Nephron (organoid): ENCODE results near the gene JMJD1C.

Source experiments
- H3K27ac Mint-ChIP-seq, 3 experiments: 2 replicates each; pipeline ENCODE4 v1.8.0; 2020; ENCODE audit warnings: mixed read lengths in 3 of 3, mild to moderate bottlenecking in 2 of 3, moderate library complexity in 1 of 3
- H3K27me3 Mint-ChIP-seq: 2 replicates; pipeline ENCODE4 v1.8.0; 2021; ENCODE audit warnings: low read depth, mild to moderate bottlenecking, moderate library complexity, mixed read lengths
- H3K36me3 Mint-ChIP-seq: 2 replicates; pipeline ENCODE4 v1.8.0; 2020; ENCODE audit warnings: low read depth, mixed read lengths
- H3K4me1 Mint-ChIP-seq: 2 replicates; pipeline ENCODE4 v1.8.0; 2020; ENCODE audit warnings: mixed read lengths
- H3K4me3 Mint-ChIP-seq, 3 experiments: 2 replicates each; pipeline ENCODE4 v1.8.0; 2020; ENCODE audit warnings: mild to moderate bottlenecking in 3 of 3, mixed read lengths in 3 of 3, moderate library complexity in 2 of 3
- H3K9me3 Mint-ChIP-seq: 2 replicates; pipeline ENCODE4 v1.8.0; 2020; ENCODE audit warnings: mixed read lengths
- CTCF ChIP-seq, 3 experiments: fragments of 200-600 bp; sonication (generic); IDR thresholded peaks; one replicate each; pipeline ENCODE4 v1.5.0; 2021; ENCODE audit warnings: antibody characterized with exemption in 3 of 3; ENCODE audit not compliant: unreplicated experiment in 3 of 3

Gene JMJD1C

GRCh38 chr10:63464402-63465292 lies 1.1 kb downstream of the JMJD1C start:
- Mint-ChIP-seq H3K27me3 (no peaks in the 10 kb centered on the region), H3K27ac (peak overlapping the region; percentile 97 to 98 (median 97)), H3K9me3 (peaks cover 6% of the 10 kb centered on the region), H3K36me3 (peaks cover 4% of the 10 kb centered on the region), H3K4me3 (peak overlapping the region; percentile 94 to 98 (median 98)), H3K4me1 (peaks cover 48% of the 10 kb centered on the region)
- no peak for TF ChIP-seq CTCF (IDR thresholded peaks at IDR 0.05; ENCODE audit: unreplicated experiment in 3 of 3)

DNA sequence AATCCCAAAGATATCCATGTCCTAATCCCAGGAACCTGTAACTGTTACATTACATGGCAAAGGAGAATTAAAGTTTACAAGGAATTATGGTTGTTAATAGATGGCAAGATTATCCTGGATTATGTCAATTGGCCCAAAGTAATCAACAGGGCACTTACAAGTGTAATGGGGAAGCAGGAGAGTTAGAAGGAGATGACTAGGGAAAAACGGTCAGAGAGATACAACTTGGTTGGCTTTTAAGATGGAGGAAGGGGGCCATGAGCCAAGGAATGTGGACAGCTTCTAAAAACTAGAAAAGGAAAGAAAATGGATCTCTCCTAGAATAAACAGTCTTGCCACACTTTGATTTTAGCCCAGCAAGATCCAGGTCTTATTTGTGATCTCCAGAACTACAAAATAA lies 3.3 kb downstream of the JMJD1C start:
- peak overlapping the region in 1 of 3 experiments; percentile 10 for H3K27ac Mint-ChIP-seq
- H3K4me1 Mint-ChIP-seq = peaks cover 38% of the 10 kb centered on the region
- no peak for TF ChIP-seq CTCF (IDR thresholded peaks at IDR 0.05; ENCODE audit: unreplicated experiment in 3 of 3)
- peaks cover 6% of the 10 kb centered on the region for H3K9me3 Mint-ChIP-seq
- H3K27me3 Mint-ChIP-seq = no peaks in the 10 kb centered on the region
- peaks cover 4% of the 10 kb centered on the region for H3K36me3 Mint-ChIP-seq
- H3K4me3 Mint-ChIP-seq = peak overlapping the region; percentile 41 to 67 (median 66)

GRCh38 chr10:63458177-63458576 lies 7.6 kb downstream of the JMJD1C start:
- TF ChIP-seq CTCF (IDR thresholded peaks at IDR 0.05; ENCODE audit: unreplicated experiment in 3 of 3) = no peak
- H3K36me3 Mint-ChIP-seq = peaks cover 17% of the 10 kb centered on the region
- H3K4me1 Mint-ChIP-seq = peaks cover 20% of the 10 kb centered on the region
- H3K27me3 Mint-ChIP-seq = no peaks in the 10 kb centered on the region
- no peak overlapping the region for H3K27ac Mint-ChIP-seq
- no peak overlapping the region for H3K4me3 Mint-ChIP-seq
- peaks cover 4% of the 10 kb centered on the region for H3K9me3 Mint-ChIP-seq

DNA sequence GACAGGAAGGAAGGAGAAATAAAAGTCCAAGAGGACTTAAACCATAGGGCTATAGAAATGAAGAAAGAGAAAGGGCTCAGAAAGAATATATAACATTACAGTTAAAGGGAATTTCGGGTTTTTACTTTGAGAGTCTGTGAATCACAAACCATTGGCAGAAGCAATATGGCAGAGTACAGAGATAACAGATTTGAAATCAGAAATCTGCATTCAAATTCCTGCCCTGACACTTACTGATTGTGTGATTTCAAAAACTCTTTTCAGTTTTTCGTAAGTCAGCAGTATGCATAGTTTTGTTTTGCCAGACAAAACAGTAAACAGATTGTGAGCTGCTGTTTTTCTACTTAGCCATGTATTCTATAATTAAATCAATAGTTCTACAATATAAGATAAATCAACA lies 8.2 kb downstream of the JMJD1C start:
- no peak overlapping the region for H3K4me3 Mint-ChIP-seq
- H3K27me3 Mint-ChIP-seq = no peaks in the 10 kb centered on the region
- no peak overlapping the region for H3K27ac Mint-ChIP-seq
- no peak for TF ChIP-seq CTCF (IDR thresholded peaks at IDR 0.05; ENCODE audit: unreplicated experiment in 3 of 3)
- H3K4me1 Mint-ChIP-seq = peaks cover 19% of the 10 kb centered on the region
- peaks cover 18% of the 10 kb centered on the region for H3K36me3 Mint-ChIP-seq
- peaks cover 3% of the 10 kb centered on the region for H3K9me3 Mint-ChIP-seq

- Mint-ChIP-seq H3K9me3 (no peaks in the 10 kb centered on the region), H3K4me1 (peaks cover 16% of the 10 kb centered on the region), H3K4me3 (no peak overlapping the region), H3K27me3 (no peaks in the 10 kb centered on the region), H3K27ac (peak overlapping the region in 1 of 3 experiments; percentile 53), H3K36me3 (peaks cover 26% of the 10 kb centered on the region)
- no peak for TF ChIP-seq CTCF (IDR thresholded peaks at IDR 0.05; ENCODE audit: unreplicated experiment in 3 of 3)
Observed at GRCh38 chr10:63456437-63457210, 9.2 kb downstream of the JMJD1C start.
